Hematopoietic multipotent progenitor cell treated with erythropoietin and hydrocortisone succinate and interleukin-3 and kit ligand, for 4 days (in vitro differentiated cells): ENCODE results near the gene CEACAM16.

Experiments used
- DNase-seq: peaks from one replicate; pipeline ENCODE4 v3.0.0-alpha.2; 2015

CEACAM16 gene

GRCh38 chr19:44747739-44748425, 48.9 kb downstream of the CEACAM16 start:
- DNase-seq: peak; percentile 57

- peak; percentile 76 for DNase-seq
Measured at GRCh38 chr19:44748426-44749254, 49.7 kb downstream of the CEACAM16 start, which contains the start of gene BCL3. BCL3 (plus strand) TSS chr19:44748708; CDS start chr19:44748791, 83 bp downstream.

- no peak for DNase-seq
Measured at GRCh38 chr19:44749292-44749691, 50.3 kb downstream of the CEACAM16 start.

- DNase-seq: no peak
Measured at GRCh38 chr19:44749994-44750393, 51.0 kb downstream of the CEACAM16 start.

GRCh38 chr19:44752123-44752815, 53.3 kb downstream of the CEACAM16 start:
- no peak for DNase-seq

GRCh38 chr19:44752816-44753625, 54.1 kb downstream of the CEACAM16 start:
- DNase-seq: peak; percentile 97

- DNase-seq: no peak
Measured at GRCh38 chr19:44753626-44753931, 54.6 kb downstream of the CEACAM16 start.

- DNase-seq: peak; percentile 89
Measured at GRCh38 chr19:44753932-44754749, 55.2 kb downstream of the CEACAM16 start.

- no peak for DNase-seq
Measured at GRCh38 chr19:44754750-44755080, 55.8 kb downstream of the CEACAM16 start.

GRCh38 chr19:44755219-44755618, 56.3 kb downstream of the CEACAM16 start:
- DNase-seq: no peak

- DNase-seq: no peak
Measured at GRCh38 chr19:44756089-44756562, 57.2 kb downstream of the CEACAM16 start.

- no peak for DNase-seq
Measured at GRCh38 chr19:44757057-44757734, 58.2 kb downstream of the CEACAM16 start.

GRCh38 chr19:44757735-44758505, 59.0 kb downstream of the CEACAM16 start:
- no peak for DNase-seq

- DNase-seq: no peak
Measured at GRCh38 chr19:44758596-44758995, 59.6 kb downstream of the CEACAM16 start.

- no peak for DNase-seq
Measured at GRCh38 chr19:44759083-44759804, 60.3 kb downstream of the CEACAM16 start.
